ENCODE results near the gene ABCB10. TPM values are rescaled to one million over a fixed set of nuclear protein-coding genes. Genes with fewer than 3 reads are reported as not detected.

ABCB10 gene
- total and polyA plus RNA-seq, 7 experiments from 2014 or later, result 6.4 to 31.9 (median 17.7) TPM

DNA sequence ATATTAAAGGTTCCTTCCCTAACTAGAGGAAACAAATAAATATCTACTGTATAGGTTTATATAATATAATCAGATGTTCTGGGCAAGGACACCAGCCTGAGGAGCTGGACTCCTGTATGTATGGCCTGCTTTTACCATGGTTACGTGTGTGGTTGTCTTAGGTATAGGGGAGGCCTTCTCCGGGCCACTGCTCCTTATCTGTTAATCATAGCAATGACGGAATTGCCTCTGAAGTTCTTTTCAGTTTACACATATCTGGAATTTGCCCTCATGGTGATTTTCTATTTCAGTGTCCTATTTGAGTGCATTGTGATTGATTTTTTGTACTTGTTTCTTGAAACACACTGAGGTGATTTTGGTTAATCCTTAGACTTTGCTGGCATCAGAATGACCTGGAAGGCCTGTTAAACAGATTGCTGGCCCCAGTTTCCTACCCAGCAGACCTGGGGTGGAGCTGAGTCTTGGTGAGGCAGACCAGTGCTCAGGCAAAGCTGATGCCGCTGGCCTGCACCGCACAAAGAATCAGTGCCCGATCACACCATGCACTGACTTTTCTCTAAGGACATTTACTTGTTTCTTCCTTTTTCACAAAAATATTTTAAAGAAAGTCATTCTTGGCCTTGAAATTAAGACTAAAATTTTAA is 18.5 kb downstream of the ABCB10 start:
- H3K9me3 Mint-ChIP-seq, result no peaks in the 10 kb centered on the region
- H3K27me3 Mint-ChIP-seq, result no peaks in the 10 kb centered on the region
- Histone ChIP-seq H3K9me3 (ENCODE audit: control insufficient read depth in 2 of 3, low read length in 3 of 3) (no peaks in the 10 kb centered on the region), H3K4me1 (ENCODE audit: control insufficient read depth in 2 of 2, insufficient read depth in 2 of 2, low read length in 2 of 2) (peaks cover 0 to 6% of the 10 kb centered on the region in 2 donors), H3K4me3 (ENCODE audit: low read length) (no peak overlapping the region), H3K27ac (ENCODE audit: low read depth, low read length) (no peak overlapping the region), H3K36me3 (ENCODE audit: control insufficient read depth in 2 of 3, insufficient read depth in 3 of 3, low read length in 3 of 3) (peaks cover 0 to 47% (median 5%) of the 10 kb centered on the region in 3 experiments), H3K27me3 (ENCODE audit: control insufficient read depth in 2 of 2, insufficient read depth in 2 of 2, low read length in 2 of 2) (no peaks in the 10 kb centered on the region)
- H3K36me3 Mint-ChIP-seq, result peaks cover 10 to 70% (median 60%) of the 10 kb centered on the region in 5 donors
- intact Hi-C loops (cut with micrococcal nuclease), result no loop called here
- POLR2A ChIA-PET, result interaction anchor here (0.9 kb wide), 1 partner anchor 24 kb away, joined by 3 read pairs; no protein-coding TSS in a partner anchor
- no peak for DNase-seq
- no peak overlapping the region for H3K4me3 Mint-ChIP-seq
- ATAC-seq, result no peak
- peak overlapping the region in 2 of 9 donors; percentile 2 to 23 for H3K27ac Mint-ChIP-seq
- CTCF ChIA-PET, result no interaction called here
- H3K4me1 Mint-ChIP-seq, result peaks cover 8 to 16% (median 15%) of the 10 kb centered on the region in 7 donors

DNA sequence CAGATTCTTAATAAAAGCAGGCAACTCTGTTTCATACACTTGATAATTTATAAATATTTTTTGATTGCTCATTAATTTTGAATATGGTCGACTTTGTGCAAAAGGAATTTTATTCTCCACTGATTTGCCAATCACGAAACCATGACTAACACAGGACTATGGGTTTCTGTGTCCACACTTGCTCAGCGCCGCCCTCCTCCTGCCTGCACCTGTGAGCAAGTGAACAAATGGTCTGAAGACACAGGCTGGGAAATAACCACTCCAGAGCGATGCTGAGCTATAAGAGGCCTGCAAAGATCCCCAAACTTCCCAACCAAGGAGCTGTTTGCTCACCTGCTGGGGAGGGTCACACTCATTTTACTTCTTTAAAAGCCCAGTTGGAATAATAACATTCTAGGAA is 19.6 kb downstream of the ABCB10 start:
- peaks cover 0 to 6% of the 10 kb centered on the region in 2 donors for H3K4me1 ChIP-seq (ENCODE audit: control insufficient read depth in 2 of 2, insufficient read depth in 2 of 2, low read length in 2 of 2)
- no peaks in the 10 kb centered on the region for H3K27me3 ChIP-seq (ENCODE audit: control insufficient read depth in 2 of 2, insufficient read depth in 2 of 2, low read length in 2 of 2)
- H3K9me3 ChIP-seq (ENCODE audit: control insufficient read depth in 2 of 3, low read length in 3 of 3), result no peaks in the 10 kb centered on the region
- no peak overlapping the region for H3K27ac Mint-ChIP-seq
- H3K4me3 Mint-ChIP-seq, result no peak overlapping the region
- intact Hi-C loops (cut with micrococcal nuclease), result no loop called here
- ATAC-seq (no peak), DNase-seq (no peak)
- H3K4me3 ChIP-seq (ENCODE audit: low read length), result no peak overlapping the region
- peaks cover 10 to 16% (median 15%) of the 10 kb centered on the region in 7 donors for H3K4me1 Mint-ChIP-seq
- no peak overlapping the region for H3K27ac ChIP-seq (ENCODE audit: low read depth, low read length)
- no peaks in the 10 kb centered on the region for H3K9me3 Mint-ChIP-seq
- peaks cover 0 to 43% (median 5%) of the 10 kb centered on the region in 3 experiments for H3K36me3 ChIP-seq (ENCODE audit: control insufficient read depth in 2 of 3, insufficient read depth in 3 of 3, low read length in 3 of 3)
- peaks cover 10 to 66% (median 57%) of the 10 kb centered on the region in 5 donors for H3K36me3 Mint-ChIP-seq
- CTCF ChIA-PET, result no interaction called here
- no peaks in the 10 kb centered on the region for H3K27me3 Mint-ChIP-seq
- POLR2A ChIA-PET, result interaction anchor here (0.9 kb wide), 1 partner anchor 23 kb away, joined by 3 read pairs; no protein-coding TSS in a partner anchor

DNA sequence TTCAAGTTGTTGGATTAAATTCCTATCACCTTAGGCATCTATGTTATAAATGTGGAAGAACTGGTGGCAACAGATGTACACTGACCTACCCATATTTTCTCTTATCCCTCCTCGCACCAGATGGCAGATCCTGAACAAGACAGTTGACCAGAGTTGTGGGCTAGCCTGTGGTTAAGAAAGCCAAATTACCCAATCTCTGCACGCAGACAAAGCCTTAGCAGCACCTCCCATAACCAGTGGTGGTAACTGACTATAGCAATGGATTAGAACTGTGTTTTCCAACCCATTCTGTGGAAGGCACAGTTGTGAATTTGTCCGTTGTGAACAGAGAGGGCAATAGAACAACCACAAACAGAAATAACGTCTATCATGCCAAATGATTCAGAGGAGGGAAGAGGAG is 20.6 kb downstream of the ABCB10 start:
- H3K4me1 ChIP-seq (ENCODE audit: control insufficient read depth in 2 of 2, insufficient read depth in 2 of 2, low read length in 2 of 2), result peaks cover 0 to 6% of the 10 kb centered on the region in 2 donors
- ATAC-seq (no peak), DNase-seq (no peak)
- H3K9me3 ChIP-seq (ENCODE audit: control insufficient read depth in 2 of 3, low read length in 3 of 3), result no peaks in the 10 kb centered on the region
- Mint-ChIP-seq H3K4me1 (peaks cover 6 to 11% (median 10%) of the 10 kb centered on the region in 7 donors), H3K9me3 (no peaks in the 10 kb centered on the region), H3K36me3 (peaks cover 10 to 66% (median 55%) of the 10 kb centered on the region in 5 donors), H3K27ac (no peak overlapping the region), H3K4me3 (no peak overlapping the region), H3K27me3 (no peaks in the 10 kb centered on the region)
- intact Hi-C loops (cut with micrococcal nuclease), result no loop called here
- peaks cover 0 to 43% (median 5%) of the 10 kb centered on the region in 3 experiments for H3K36me3 ChIP-seq (ENCODE audit: control insufficient read depth in 2 of 3, insufficient read depth in 3 of 3, low read length in 3 of 3)
- H3K4me3 ChIP-seq (ENCODE audit: low read length), result no peak overlapping the region
- POLR2A ChIA-PET, result no interaction called here
- H3K27me3 ChIP-seq (ENCODE audit: control insufficient read depth in 2 of 2, insufficient read depth in 2 of 2, low read length in 2 of 2), result no peaks in the 10 kb centered on the region
- CTCF ChIA-PET, result no interaction called here
- no peak overlapping the region for H3K27ac ChIP-seq (ENCODE audit: low read depth, low read length)

DNA sequence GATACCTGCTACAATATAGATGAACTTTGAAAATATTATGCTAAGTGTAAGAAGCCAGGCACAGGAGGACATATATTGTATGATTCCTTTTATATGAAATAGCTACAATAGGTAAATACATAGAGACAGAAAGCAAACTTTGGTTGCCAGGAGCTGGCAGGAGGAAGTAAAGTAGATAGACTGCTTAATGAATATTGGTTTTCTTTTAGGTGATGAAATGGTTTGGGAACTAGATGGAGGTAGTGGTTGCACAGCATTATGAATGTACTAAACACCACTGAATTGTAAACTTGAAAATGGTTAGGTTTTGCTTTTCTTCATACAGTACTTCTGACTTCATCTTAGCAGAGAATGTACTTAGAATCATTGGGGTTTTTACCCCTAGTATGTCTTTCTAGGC is 21.5 kb downstream of the ABCB10 start:
- ChIA-PET POLR2A (no interaction called here), CTCF (interaction anchor here (0.6 to 0.7 kb wide), 2 partner anchors 85 to 678 kb away, joined by 4 to 5 read pairs; no protein-coding TSS in a partner anchor)
- ATAC-seq (no peak), DNase-seq (no peak)
- no peak overlapping the region for H3K4me3 ChIP-seq (ENCODE audit: low read length)
- Mint-ChIP-seq H3K27me3 (no peaks in the 10 kb centered on the region), H3K4me3 (no peak overlapping the region), H3K9me3 (no peaks in the 10 kb centered on the region), H3K27ac (no peak overlapping the region), H3K36me3 (peaks cover 10 to 60% (median 49%) of the 10 kb centered on the region in 5 donors), H3K4me1 (peaks cover 1 to 6% (median 3%) of the 10 kb centered on the region in 7 donors)
- no peaks in the 10 kb centered on the region for H3K9me3 ChIP-seq (ENCODE audit: control insufficient read depth in 2 of 3, low read length in 3 of 3)
- H3K4me1 ChIP-seq (ENCODE audit: control insufficient read depth in 2 of 2, insufficient read depth in 2 of 2, low read length in 2 of 2), result peaks cover 0 to under 1% of the 10 kb centered on the region in 2 donors
- H3K27ac ChIP-seq (ENCODE audit: low read depth, low read length), result no peak overlapping the region
- intact Hi-C loops (cut with micrococcal nuclease), result no loop called here
- H3K36me3 ChIP-seq (ENCODE audit: control insufficient read depth in 2 of 3, insufficient read depth in 3 of 3, low read length in 3 of 3), result peaks cover 0 to 40% (median 5%) of the 10 kb centered on the region in 3 experiments
- no peaks in the 10 kb centered on the region for H3K27me3 ChIP-seq (ENCODE audit: control insufficient read depth in 2 of 2, insufficient read depth in 2 of 2, low read length in 2 of 2)

DNA sequence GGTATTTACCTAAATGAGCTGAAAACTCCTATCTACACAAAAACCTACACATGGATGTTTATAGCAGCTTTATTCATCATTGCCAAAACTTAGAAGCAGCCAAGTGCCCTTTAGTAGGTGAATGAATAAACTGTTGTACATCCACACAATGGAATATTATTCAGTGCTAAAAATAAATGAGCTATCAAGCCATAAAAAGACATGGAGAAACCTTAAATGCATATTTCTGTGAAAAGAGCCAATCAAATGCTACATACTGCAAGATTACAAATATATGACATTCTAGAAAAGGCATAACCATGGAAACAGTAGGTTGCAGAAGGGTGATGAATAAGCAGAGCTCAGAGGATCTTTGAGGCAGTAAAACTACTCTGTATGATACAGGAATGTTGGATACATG is 23.3 kb downstream of the ABCB10 start:
- Histone ChIP-seq H3K27ac (ENCODE audit: low read depth, low read length) (no peak overlapping the region), H3K4me3 (ENCODE audit: low read length) (no peak overlapping the region), H3K36me3 (ENCODE audit: control insufficient read depth in 2 of 3, insufficient read depth in 3 of 3, low read length in 3 of 3) (peaks cover 0 to 49% (median 5%) of the 10 kb centered on the region in 3 experiments), H3K4me1 (ENCODE audit: control insufficient read depth in 2 of 2, insufficient read depth in 2 of 2, low read length in 2 of 2) (no peaks in the 10 kb centered on the region), H3K9me3 (ENCODE audit: control insufficient read depth in 2 of 3, low read length in 3 of 3) (no peaks in the 10 kb centered on the region), H3K27me3 (ENCODE audit: control insufficient read depth in 2 of 2, insufficient read depth in 2 of 2, low read length in 2 of 2) (no peaks in the 10 kb centered on the region)
- Mint-ChIP-seq H3K27ac (no peak overlapping the region), H3K9me3 (no peaks in the 10 kb centered on the region), H3K4me3 (no peak overlapping the region), H3K4me1 (peaks cover 0 to 6% (median 0%) of the 10 kb centered on the region in 7 donors), H3K27me3 (no peaks in the 10 kb centered on the region), H3K36me3 (peaks cover 6 to 57% (median 41%) of the 10 kb centered on the region in 5 donors)
- intact Hi-C loops (cut with micrococcal nuclease), result no loop called here
- CTCF ChIA-PET, result interaction anchor here (0.7 kb wide), 1 partner anchor 16 kb away, joined by 5 read pairs; no protein-coding TSS in a partner anchor
- POLR2A ChIA-PET, result no interaction called here
- ATAC-seq, result no peak
- DNase-seq, result no peak

DNA sequence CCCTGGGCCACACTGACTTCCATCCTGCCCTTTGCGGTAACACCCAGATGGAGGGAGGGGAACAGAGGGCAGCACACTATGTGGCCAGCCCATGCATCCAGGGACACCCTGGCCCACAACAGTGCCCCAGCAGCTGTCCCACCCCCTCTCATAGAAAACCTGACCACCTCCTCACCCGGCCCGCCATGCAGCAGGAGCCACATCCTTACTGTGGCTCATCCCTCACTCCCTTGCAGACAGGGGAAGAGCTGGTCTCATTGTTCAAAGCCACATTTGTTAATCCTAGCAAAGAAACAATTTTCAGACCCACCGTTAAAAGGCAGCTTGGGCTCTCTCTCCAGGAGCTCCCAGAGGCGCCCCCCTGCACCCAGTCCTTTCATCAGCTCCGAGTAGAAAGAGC is 27.2 kb downstream of the ABCB10 start:
- Mint-ChIP-seq H3K9me3 (no peaks in the 10 kb centered on the region), H3K27me3 (no peaks in the 10 kb centered on the region), H3K4me3 (no peak overlapping the region), H3K36me3 (peaks cover 10 to 58% (median 30%) of the 10 kb centered on the region in 5 donors), H3K4me1 (peaks cover 0 to 6% (median 2%) of the 10 kb centered on the region in 7 donors), H3K27ac (peak overlapping the region in 2 of 9 donors; percentile 31 to 46)
- H3K27ac ChIP-seq (ENCODE audit: low read depth, low read length), result no peak overlapping the region
- ChIA-PET POLR2A (interaction anchor here (1.0 kb wide), 1 partner anchor 23 kb away, joined by 3 read pairs; the partner anchor contains the start of gene NUP133), CTCF (interaction anchor here (0.5 to 0.6 kb wide), 3 partner anchors 11 to 867 kb away, joined by 3 to 6 read pairs (median 3); no protein-coding TSS in a partner anchor)
- H3K4me3 ChIP-seq (ENCODE audit: low read length), result no peak overlapping the region
- intact Hi-C loops (cut with micrococcal nuclease), result no loop called here
- ATAC-seq, result no peak
- H3K9me3 ChIP-seq (ENCODE audit: control insufficient read depth in 2 of 3, low read length in 3 of 3), result no peaks in the 10 kb centered on the region
- no peak for DNase-seq
- H3K4me1 ChIP-seq (ENCODE audit: control insufficient read depth in 2 of 2, insufficient read depth in 2 of 2, low read length in 2 of 2), result no peaks in the 10 kb centered on the region
- H3K36me3 ChIP-seq (ENCODE audit: control insufficient read depth in 2 of 3, insufficient read depth in 3 of 3, low read length in 3 of 3), result peaks cover 0 to 49% (median 0%) of the 10 kb centered on the region in 3 experiments
- H3K27me3 ChIP-seq (ENCODE audit: control insufficient read depth in 2 of 2, insufficient read depth in 2 of 2, low read length in 2 of 2), result no peaks in the 10 kb centered on the region

All from naive thymus-derived CD4-positive, alpha-beta T cell (primary cell).